ENCODE measurements around the gene MOXD1.

Gene MOXD1

GRCh38 chr6:132400883-132401617 lies at the start of gene MOXD1:
MOXD1 (minus strand) TSS chr6:132401475; CDS start chr6:132401426, 49 bp downstream.
- Histone ChIP-seq H3K27me3 (ENCODE audit: insufficient read depth, low read length) (peaks cover 61% of the 10 kb centered on the region), H3K36me3 (ENCODE audit: insufficient read depth, low read length) (no peaks in the 10 kb centered on the region), H3K4me1 (ENCODE audit: insufficient read depth, low read length) (no peaks in the 10 kb centered on the region), H2AFZ (ENCODE audit: low read depth, low read length) (peak within 1 kb of the TSS; percentile 95), H3K9me3 (ENCODE audit: low read length) (no peaks in the 10 kb centered on the region), H3K4me3 (ENCODE audit: low read length) (peak within 1 kb of the TSS; percentile 57)

- peaks cover 27% of the 10 kb centered on the region for H3K4me1 ChIP-seq (ENCODE audit: insufficient read depth, low read length)
- no peak overlapping the region for H2AFZ ChIP-seq (ENCODE audit: low read depth, low read length)
- H3K9me3 ChIP-seq (ENCODE audit: low read length): no peaks in the 10 kb centered on the region
- no peak overlapping the region for H3K4me3 ChIP-seq (ENCODE audit: low read length)
- H3K36me3 ChIP-seq (ENCODE audit: insufficient read depth, low read length): no peaks in the 10 kb centered on the region
- no peaks in the 10 kb centered on the region for H3K27me3 ChIP-seq (ENCODE audit: insufficient read depth, low read length)
Measured at GRCh38 chr6:132446855-132447241, 45.6 kb upstream of the MOXD1 start.

DNA sequence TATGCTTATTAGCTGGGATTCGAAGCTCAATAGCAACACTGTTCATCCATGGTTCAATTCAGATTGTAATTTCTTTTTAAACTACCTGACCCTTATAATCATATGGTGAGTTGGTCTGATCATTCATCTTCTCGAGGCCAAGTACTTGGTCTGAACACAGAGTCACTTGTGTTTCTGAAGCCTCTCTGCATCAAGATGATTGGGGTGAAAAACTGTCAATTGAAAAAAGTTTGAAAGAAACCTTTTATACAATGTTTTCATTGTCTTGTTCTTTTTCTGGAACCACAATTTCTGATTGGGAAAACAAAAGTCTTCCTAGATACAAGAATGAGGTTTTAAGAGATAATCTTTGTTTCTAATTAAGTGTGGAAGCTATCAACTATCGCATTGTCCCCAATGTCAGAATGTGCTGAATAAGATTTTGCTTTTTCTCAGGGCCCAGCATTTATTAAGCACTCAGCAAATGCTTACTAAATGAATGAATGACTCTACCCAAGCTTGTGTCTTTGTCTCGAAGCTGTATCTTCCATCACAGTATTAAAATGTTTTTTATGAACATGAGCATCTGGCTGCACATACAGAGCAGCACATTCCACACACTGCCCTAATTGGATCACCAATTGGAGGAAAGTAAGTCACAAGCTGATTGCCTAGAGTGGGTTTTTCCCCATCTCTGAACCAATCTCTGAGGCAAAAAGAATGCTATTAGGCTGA lies 45.0 kb upstream of the MOXD1 start:
- no peaks in the 10 kb centered on the region for H3K27me3 ChIP-seq (ENCODE audit: insufficient read depth, low read length)
- H3K4me3 ChIP-seq (ENCODE audit: low read length): no peak overlapping the region
- H3K9me3 ChIP-seq (ENCODE audit: low read length): peaks cover 2% of the 10 kb centered on the region

DNA sequence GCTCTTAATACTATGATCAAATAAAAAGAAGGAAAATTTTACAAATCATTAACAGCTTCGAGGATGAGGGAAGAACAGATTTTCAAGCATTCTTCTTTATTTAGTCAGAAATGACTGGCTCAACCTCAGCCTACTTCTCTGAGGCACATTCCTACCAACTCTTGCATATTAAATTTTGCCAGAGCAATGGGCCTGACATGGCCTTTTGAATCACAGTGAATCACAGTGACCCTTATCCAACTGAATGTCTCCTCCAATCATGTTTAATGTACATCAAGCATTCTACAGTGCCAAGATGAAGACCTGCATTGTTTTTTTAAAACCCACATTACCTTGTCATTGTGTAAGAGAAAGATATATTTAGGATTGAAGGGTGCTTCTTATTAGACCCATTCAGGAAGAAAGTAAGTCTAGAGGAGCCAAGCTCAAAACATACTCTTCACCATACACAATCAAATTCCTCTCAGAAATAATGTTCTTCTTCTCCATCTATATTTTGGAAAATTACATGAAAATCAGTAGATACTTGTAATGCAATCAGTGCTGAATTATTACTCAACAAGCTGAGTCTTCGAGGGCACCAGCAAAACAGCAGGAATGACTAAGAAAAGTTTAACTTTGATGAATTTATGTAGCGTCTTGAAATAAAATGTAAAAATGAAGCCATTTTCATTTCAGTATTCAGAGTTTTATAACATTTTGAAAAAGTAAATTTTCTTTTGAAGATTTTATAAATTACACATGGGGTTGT lies 44.1 kb upstream of the MOXD1 start:
- Histone ChIP-seq H3K36me3 (ENCODE audit: insufficient read depth, low read length) (no peaks in the 10 kb centered on the region), H3K4me3 (ENCODE audit: low read length) (no peak overlapping the region), H3K4me1 (ENCODE audit: insufficient read depth, low read length) (peaks cover 27% of the 10 kb centered on the region), H3K27me3 (ENCODE audit: insufficient read depth, low read length) (no peaks in the 10 kb centered on the region), H2AFZ (ENCODE audit: low read depth, low read length) (no peak overlapping the region), H3K9me3 (ENCODE audit: low read length) (peaks cover 4% of the 10 kb centered on the region)

More for the DNA sequence above, 45.0 kb upstream of the MOXD1 start:
- no peaks in the 10 kb centered on the region for H3K36me3 ChIP-seq (ENCODE audit: insufficient read depth, low read length)
- H3K4me1 ChIP-seq (ENCODE audit: insufficient read depth, low read length): peaks cover 27% of the 10 kb centered on the region
- no peak overlapping the region for H2AFZ ChIP-seq (ENCODE audit: low read depth, low read length)

DNA sequence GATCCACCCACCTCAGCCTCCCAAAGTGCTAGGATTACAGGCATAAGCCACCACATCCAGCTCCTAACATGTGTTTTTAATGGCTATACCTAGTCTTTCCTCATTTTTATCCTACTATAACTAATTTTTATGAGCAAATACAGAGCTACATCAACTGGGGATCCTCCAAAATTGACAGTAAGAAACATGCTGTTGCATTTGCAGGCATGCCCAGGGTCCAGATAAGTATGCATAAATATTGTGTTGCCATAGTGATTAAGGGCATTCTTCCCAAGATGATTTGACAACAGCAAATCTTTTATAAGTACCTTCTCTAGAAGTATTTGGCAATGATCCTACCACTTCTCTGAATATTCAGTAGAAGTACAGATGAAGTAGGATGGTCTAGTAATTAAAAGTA lies 41.9 kb upstream of the MOXD1 start:
- H3K36me3 ChIP-seq (ENCODE audit: insufficient read depth, low read length): no peaks in the 10 kb centered on the region
- no peak overlapping the region for H3K4me3 ChIP-seq (ENCODE audit: low read length)
- peaks cover 27% of the 10 kb centered on the region for H3K4me1 ChIP-seq (ENCODE audit: insufficient read depth, low read length)
- H2AFZ ChIP-seq (ENCODE audit: low read depth, low read length): no peak overlapping the region
- H3K27me3 ChIP-seq (ENCODE audit: insufficient read depth, low read length): peaks cover 3% of the 10 kb centered on the region
- H3K9me3 ChIP-seq (ENCODE audit: low read length): peaks cover 4% of the 10 kb centered on the region

GRCh38 chr6:132430110-132430509 lies 28.8 kb upstream of the MOXD1 start:
- Histone ChIP-seq H2AFZ (ENCODE audit: low read depth, low read length) (no peak overlapping the region), H3K36me3 (ENCODE audit: insufficient read depth, low read length) (no peaks in the 10 kb centered on the region), H3K27me3 (ENCODE audit: insufficient read depth, low read length) (no peaks in the 10 kb centered on the region), H3K4me1 (ENCODE audit: insufficient read depth, low read length) (no peaks in the 10 kb centered on the region), H3K4me3 (ENCODE audit: low read length) (no peak overlapping the region), H3K9me3 (ENCODE audit: low read length) (no peaks in the 10 kb centered on the region)

GRCh38 chr6:132425176-132425575 lies 23.9 kb upstream of the MOXD1 start:
- Histone ChIP-seq H3K27me3 (ENCODE audit: insufficient read depth, low read length) (no peaks in the 10 kb centered on the region), H3K4me3 (ENCODE audit: low read length) (no peak overlapping the region), H3K36me3 (ENCODE audit: insufficient read depth, low read length) (no peaks in the 10 kb centered on the region), H3K9me3 (ENCODE audit: low read length) (no peaks in the 10 kb centered on the region), H3K4me1 (ENCODE audit: insufficient read depth, low read length) (no peaks in the 10 kb centered on the region), H2AFZ (ENCODE audit: low read depth, low read length) (no peak overlapping the region)

DNA sequence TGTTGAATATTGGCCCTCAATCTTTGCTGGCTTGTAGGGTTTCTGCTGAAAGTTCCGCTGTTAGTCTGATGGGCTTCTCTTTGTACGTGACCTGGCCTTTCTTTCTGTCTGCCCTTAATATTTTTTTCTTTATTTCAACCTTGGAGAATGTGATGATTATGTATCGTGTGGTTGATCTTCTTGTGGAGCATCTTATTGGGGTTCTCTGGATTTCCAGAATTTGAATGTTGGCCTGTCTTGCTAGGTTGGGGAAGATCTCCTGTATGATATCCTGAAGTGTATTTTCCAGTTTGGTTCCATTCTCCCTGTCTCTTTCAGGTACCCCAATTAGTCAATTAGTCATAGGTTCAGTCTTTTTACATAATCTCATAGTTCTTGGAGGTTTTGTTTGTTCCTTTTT lies 22.6 kb upstream of the MOXD1 start:
- H3K4me3 ChIP-seq (ENCODE audit: low read length): no peak overlapping the region
- no peaks in the 10 kb centered on the region for H3K9me3 ChIP-seq (ENCODE audit: low read length)
- H3K36me3 ChIP-seq (ENCODE audit: insufficient read depth, low read length): no peaks in the 10 kb centered on the region
- no peaks in the 10 kb centered on the region for H3K27me3 ChIP-seq (ENCODE audit: insufficient read depth, low read length)
- H3K4me1 ChIP-seq (ENCODE audit: insufficient read depth, low read length): no peaks in the 10 kb centered on the region
- H2AFZ ChIP-seq (ENCODE audit: low read depth, low read length): no peak overlapping the region

DNA sequence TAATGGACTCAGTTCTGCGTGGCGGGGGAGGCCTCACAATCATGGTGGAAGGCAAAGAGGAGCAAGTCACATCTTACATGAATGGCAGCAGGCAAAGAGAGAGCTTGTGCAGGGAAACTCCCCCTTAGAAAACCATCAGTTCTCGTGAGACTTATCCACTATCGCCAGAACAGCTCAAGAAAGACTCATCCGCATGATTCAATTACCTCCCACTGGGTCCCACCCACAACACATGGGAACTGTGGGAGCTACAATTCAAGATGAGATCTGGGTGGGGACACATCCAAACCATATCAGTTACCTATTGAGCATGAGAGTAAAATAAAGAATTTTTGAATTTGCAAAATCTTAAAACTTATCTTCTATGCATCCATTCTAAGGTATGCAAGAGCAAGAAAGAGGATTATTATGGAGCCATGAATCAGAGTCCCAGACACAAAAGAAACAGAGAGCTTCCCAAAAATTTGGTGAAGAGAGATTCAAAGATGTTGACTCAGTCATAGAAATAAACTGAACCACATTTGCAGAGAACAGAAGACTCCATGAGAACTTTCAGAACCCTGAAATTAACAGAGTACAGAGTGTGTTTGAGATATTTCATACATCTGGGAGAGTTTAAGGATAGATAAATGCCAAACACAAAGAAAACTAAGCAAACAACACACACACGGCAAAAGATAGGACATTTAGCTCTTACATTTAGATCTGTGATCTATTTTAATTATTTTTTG lies 17.1 kb upstream of the MOXD1 start:
- Histone ChIP-seq H3K4me1 (ENCODE audit: insufficient read depth, low read length) (no peaks in the 10 kb centered on the region), H3K27me3 (ENCODE audit: insufficient read depth, low read length) (no peaks in the 10 kb centered on the region), H3K9me3 (ENCODE audit: low read length) (peaks cover 2% of the 10 kb centered on the region), H2AFZ (ENCODE audit: low read depth, low read length) (no peak overlapping the region), H3K4me3 (ENCODE audit: low read length) (no peak overlapping the region), H3K36me3 (ENCODE audit: insufficient read depth, low read length) (no peaks in the 10 kb centered on the region)

DNA sequence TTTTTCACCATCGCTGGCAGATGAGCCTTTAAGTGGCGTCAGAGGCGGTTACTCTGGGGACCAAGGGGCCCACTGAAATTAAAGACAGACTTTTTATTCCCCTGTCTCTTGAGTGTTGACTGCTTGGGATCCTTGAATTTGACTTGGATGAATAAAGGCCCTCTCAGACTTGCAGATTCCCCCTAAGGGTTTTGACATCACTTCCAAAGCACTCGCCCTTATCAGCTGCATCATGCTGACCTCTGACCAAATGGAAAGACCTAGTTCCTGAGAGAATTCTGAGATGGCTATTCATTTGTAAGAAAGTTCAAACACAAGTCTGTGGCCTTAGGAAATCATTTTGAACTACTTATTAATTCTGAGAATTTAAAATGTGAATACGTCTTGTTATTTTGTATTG lies 13.5 kb upstream of the MOXD1 start:
- Histone ChIP-seq H3K9me3 (ENCODE audit: low read length) (peaks cover 2% of the 10 kb centered on the region), H2AFZ (ENCODE audit: low read depth, low read length) (no peak overlapping the region), H3K27me3 (ENCODE audit: insufficient read depth, low read length) (peaks cover 3% of the 10 kb centered on the region), H3K4me3 (ENCODE audit: low read length) (no peak overlapping the region), H3K4me1 (ENCODE audit: insufficient read depth, low read length) (no peaks in the 10 kb centered on the region), H3K36me3 (ENCODE audit: insufficient read depth, low read length) (no peaks in the 10 kb centered on the region)

GRCh38 chr6:132414322-132414721 lies 13.0 kb upstream of the MOXD1 start:
- Histone ChIP-seq H3K4me1 (ENCODE audit: insufficient read depth, low read length) (no peaks in the 10 kb centered on the region), H3K4me3 (ENCODE audit: low read length) (no peak overlapping the region)

GRCh38 chr6:132413499-132413802 lies 12.2 kb upstream of the MOXD1 start:
- H3K36me3 ChIP-seq (ENCODE audit: insufficient read depth, low read length): no peaks in the 10 kb centered on the region
- H3K27me3 ChIP-seq (ENCODE audit: insufficient read depth, low read length): peaks cover 3% of the 10 kb centered on the region
- peaks cover 2% of the 10 kb centered on the region for H3K9me3 ChIP-seq (ENCODE audit: low read length)
- H3K4me3 ChIP-seq (ENCODE audit: low read length): no peak overlapping the region
- no peaks in the 10 kb centered on the region for H3K4me1 ChIP-seq (ENCODE audit: insufficient read depth, low read length)
- H2AFZ ChIP-seq (ENCODE audit: low read depth, low read length): no peak overlapping the region

More at GRCh38 chr6:132414322-132414721, 13.0 kb upstream of the MOXD1 start:
- Histone ChIP-seq H3K9me3 (ENCODE audit: low read length) (peaks cover 2% of the 10 kb centered on the region), H3K36me3 (ENCODE audit: insufficient read depth, low read length) (no peaks in the 10 kb centered on the region), H2AFZ (ENCODE audit: low read depth, low read length) (no peak overlapping the region), H3K27me3 (ENCODE audit: insufficient read depth, low read length) (peaks cover 3% of the 10 kb centered on the region)

Measured in neuron (in vitro differentiated cells).